Memory B cell (primary cell): ENCODE results near the gene DDX50.
A peak's percentile ranks its signal among the peaks of the same experiment; 100 is the strongest.
"Not testable (repeated sequence)": the region's sequence is repeated elsewhere in the genome, so short reads cannot be mapped to it uniquely, and the experiment has no call there.

Source experiments
- ATAC-seq: fragments of 150-1000 bp; cut with Tn5 transposase; 2 replicates; pipeline ENCODE4 v1.10.0; 2021; ENCODE audit warnings: low read depth, mild to moderate bottlenecking, moderate library complexity
- DNase-seq, 2 donors: peaks; one replicate each; pipeline ENCODE4 v3.0.0; 2022; ENCODE audit warnings: low spot score in 2 of 2
- H3K27ac Mint-ChIP-seq: one replicate; pipeline ENCODE4 v1.8.0; 2022; ENCODE audit warnings: mild to moderate bottlenecking, moderate library complexity, mixed read lengths
- H3K27me3 Mint-ChIP-seq: one replicate; pipeline ENCODE4 v1.8.0; 2022; ENCODE audit warnings: mixed read lengths
- H3K36me3 Mint-ChIP-seq: one replicate; pipeline ENCODE4 v1.8.0; 2022; ENCODE audit warnings: mild to moderate bottlenecking, mixed read lengths
- H3K4me1 Mint-ChIP-seq: one replicate; pipeline ENCODE4 v1.8.0; 2022; ENCODE audit warnings: mixed read lengths
- H3K4me3 Mint-ChIP-seq: one replicate; pipeline ENCODE4 v1.8.0; 2022; ENCODE audit warnings: mild to moderate bottlenecking, moderate library complexity, mixed read lengths
- H3K9me3 Mint-ChIP-seq: one replicate; pipeline ENCODE4 v1.8.0; 2022; ENCODE audit warnings: mixed read lengths

The DDX50 gene

GRCh38 chr10:68938884-68939283 lies 37.8 kb downstream of the DDX50 start:
- ATAC-seq = no peak
- Mint-ChIP-seq H3K27me3 (no peaks in the 10 kb centered on the region), H3K9me3 (no peaks in the 10 kb centered on the region), H3K4me1 (no peaks in the 10 kb centered on the region), H3K4me3 (no peak overlapping the region), H3K27ac (no peak overlapping the region), H3K36me3 (peaks cover 22% of the 10 kb centered on the region)
- DNase-seq = no peak

GRCh38 chr10:68940917-68941316 lies 39.8 kb downstream of the DDX50 start:
- not testable (repeated sequence) for H3K4me1 Mint-ChIP-seq, H3K27me3 Mint-ChIP-seq, DNase-seq, H3K9me3 Mint-ChIP-seq, H3K4me3 Mint-ChIP-seq, ATAC-seq, H3K27ac Mint-ChIP-seq
- peaks cover 27% of the 10 kb centered on the region for H3K36me3 Mint-ChIP-seq

GRCh38 chr10:68950598-68950997 lies 49.5 kb downstream of the DDX50 start:
- H3K4me1 Mint-ChIP-seq = peaks cover 4% of the 10 kb centered on the region
- no peaks in the 10 kb centered on the region for H3K27me3 Mint-ChIP-seq
- DNase-seq (no peak), ATAC-seq (no peak)
- H3K4me3 Mint-ChIP-seq = no peak overlapping the region
- H3K36me3 Mint-ChIP-seq = peaks cover 13% of the 10 kb centered on the region
- H3K27ac Mint-ChIP-seq = no peak overlapping the region
- no peaks in the 10 kb centered on the region for H3K9me3 Mint-ChIP-seq

- ATAC-seq (no peak), DNase-seq (no peak)
- peaks cover 4% of the 10 kb centered on the region for H3K36me3 Mint-ChIP-seq
- H3K4me1 Mint-ChIP-seq = peaks cover 18% of the 10 kb centered on the region
- no peaks in the 10 kb centered on the region for H3K27me3 Mint-ChIP-seq
- peak overlapping the region; percentile 99 for H3K27ac Mint-ChIP-seq
- no peaks in the 10 kb centered on the region for H3K9me3 Mint-ChIP-seq
- peak overlapping the region; percentile 21 for H3K4me3 Mint-ChIP-seq
Measured at GRCh38 chr10:68954904-68955303, 53.8 kb downstream of the DDX50 start.

GRCh38 chr10:68955355-68955831 lies 54.3 kb downstream of the DDX50 start:
- peak overlapping the region; percentile 99 for H3K27ac Mint-ChIP-seq
- no peaks in the 10 kb centered on the region for H3K27me3 Mint-ChIP-seq
- no peak for DNase-seq
- H3K9me3 Mint-ChIP-seq = no peaks in the 10 kb centered on the region
- H3K4me1 Mint-ChIP-seq = peaks cover 21% of the 10 kb centered on the region
- H3K4me3 Mint-ChIP-seq = peak overlapping the region; percentile 96
- peaks cover 6% of the 10 kb centered on the region for H3K36me3 Mint-ChIP-seq
- peak; percentile 2 for ATAC-seq

- Mint-ChIP-seq H3K4me3 (peak within 1 kb of the TSS; percentile 96), H3K27me3 (no peaks in the 10 kb centered on the region), H3K4me1 (peaks cover 21% of the 10 kb centered on the region), H3K27ac (peak within 1 kb of the TSS; percentile 99), H3K9me3 (no peaks in the 10 kb centered on the region), H3K36me3 (peaks cover 6% of the 10 kb centered on the region)
- peak; percentile 81 to 84 for DNase-seq
- ATAC-seq = peak; percentile 77
Measured at GRCh38 chr10:68955832-68956532, 54.9 kb downstream of the DDX50 start, which contains the start of gene DDX21. DDX21 (plus strand) TSS chr10:68956170; CDS start chr10:68956226, 56 bp downstream.

GRCh38 chr10:68957284-68957615 lies 56.1 kb downstream of the DDX50 start:
- Mint-ChIP-seq H3K27me3 (no peaks in the 10 kb centered on the region), H3K9me3 (no peaks in the 10 kb centered on the region), H3K27ac (peak overlapping the region; percentile 99), H3K36me3 (peaks cover 13% of the 10 kb centered on the region), H3K4me1 (peaks cover 26% of the 10 kb centered on the region), H3K4me3 (peak overlapping the region; percentile 96)
- DNase-seq (no peak), ATAC-seq (no peak)

GRCh38 chr10:68957654-68958053 lies 56.5 kb downstream of the DDX50 start:
- H3K9me3 Mint-ChIP-seq = no peaks in the 10 kb centered on the region
- ATAC-seq = no peak
- H3K4me1 Mint-ChIP-seq = peaks cover 26% of the 10 kb centered on the region
- DNase-seq = no peak
- H3K4me3 Mint-ChIP-seq = peak overlapping the region; percentile 96
- peaks cover 14% of the 10 kb centered on the region for H3K36me3 Mint-ChIP-seq
- no peaks in the 10 kb centered on the region for H3K27me3 Mint-ChIP-seq
- H3K27ac Mint-ChIP-seq = peak overlapping the region; percentile 99

GRCh38 chr10:68959695-68960527 lies 58.8 kb downstream of the DDX50 start:
- no peaks in the 10 kb centered on the region for H3K9me3 Mint-ChIP-seq
- H3K27me3 Mint-ChIP-seq = no peaks in the 10 kb centered on the region
- no peak overlapping the region for H3K4me3 Mint-ChIP-seq

GRCh38 chr10:68963151-68963550 lies 62.0 kb downstream of the DDX50 start:
- ATAC-seq = no peak
- peaks cover 24% of the 10 kb centered on the region for H3K36me3 Mint-ChIP-seq

More at GRCh38 chr10:68959695-68960527, 58.8 kb downstream of the DDX50 start:
- peaks cover 21% of the 10 kb centered on the region for H3K36me3 Mint-ChIP-seq
- H3K27ac Mint-ChIP-seq = peak overlapping the region; percentile 48
- peaks cover 26% of the 10 kb centered on the region for H3K4me1 Mint-ChIP-seq
- ATAC-seq (no peak), DNase-seq (no peak)

GRCh38 chr10:68973975-68974374 lies 72.9 kb downstream of the DDX50 start:
- Mint-ChIP-seq H3K4me1 (peaks cover 2% of the 10 kb centered on the region), H3K27ac (no peak overlapping the region), H3K36me3 (peaks cover 42% of the 10 kb centered on the region)

More at GRCh38 chr10:68963151-68963550, 62.0 kb downstream of the DDX50 start:
- no peak for DNase-seq
- H3K27me3 Mint-ChIP-seq = no peaks in the 10 kb centered on the region
- no peak overlapping the region for H3K4me3 Mint-ChIP-seq
- H3K27ac Mint-ChIP-seq = no peak overlapping the region
- no peaks in the 10 kb centered on the region for H3K9me3 Mint-ChIP-seq
- peaks cover 15% of the 10 kb centered on the region for H3K4me1 Mint-ChIP-seq

GRCh38 chr10:68975936-68976473 lies 74.9 kb downstream of the DDX50 start:
- not testable (repeated sequence) for H3K9me3 Mint-ChIP-seq, H3K4me1 Mint-ChIP-seq, DNase-seq, ATAC-seq, H3K27me3 Mint-ChIP-seq, H3K4me3 Mint-ChIP-seq
- Mint-ChIP-seq H3K27ac (peak overlapping the region; percentile 63), H3K36me3 (peaks cover 39% of the 10 kb centered on the region)

More at GRCh38 chr10:68973975-68974374, 72.9 kb downstream of the DDX50 start:
- ATAC-seq (no peak), DNase-seq (no peak)
- H3K9me3 Mint-ChIP-seq = no peaks in the 10 kb centered on the region
- no peak overlapping the region for H3K4me3 Mint-ChIP-seq
- H3K27me3 Mint-ChIP-seq = no peaks in the 10 kb centered on the region

- not testable (repeated sequence) for ATAC-seq, H3K9me3 Mint-ChIP-seq, H3K27ac Mint-ChIP-seq, H3K27me3 Mint-ChIP-seq, H3K4me1 Mint-ChIP-seq, H3K4me3 Mint-ChIP-seq, DNase-seq
- peaks cover 29% of the 10 kb centered on the region for H3K36me3 Mint-ChIP-seq
Measured at GRCh38 chr10:68979738-68980137, 78.6 kb downstream of the DDX50 start.

GRCh38 chr10:68981074-68981473 lies 80.0 kb downstream of the DDX50 start:
- ATAC-seq = peak; percentile 57
- Mint-ChIP-seq H3K36me3 (peaks cover 26% of the 10 kb centered on the region), H3K27ac (no peak overlapping the region), H3K4me3 (no peak overlapping the region), H3K9me3 (no peaks in the 10 kb centered on the region), H3K4me1 (no peaks in the 10 kb centered on the region), H3K27me3 (no peaks in the 10 kb centered on the region)
- no peak for DNase-seq
